ENCODE results near the gene AMBN.

- no peak for TF ChIP-seq POLR2A (IDR thresholded peaks at IDR 0.05; ENCODE audit: borderline replicate concordance, extremely low read depth, insufficient read depth, insufficient read length)
- TF ChIP-seq CTCF (IDR thresholded peaks at IDR 0.05 in 2 of 3, conservative IDR thresholded peaks at IDR 0.05 in 1 of 3; ENCODE audit: borderline replicate concordance in 1 of 3, insufficient read depth in 1 of 3, low read depth in 2 of 3, low read length in 2 of 3), result no peak
Observed at GRCh38 chr4:70619288-70619687, 27.2 kb downstream of the AMBN start.
